ENCODE measurements around the gene SLC45A2. TPM values are rescaled to one million over a fixed set of nuclear protein-coding genes. Genes with fewer than 3 reads are reported as not detected.
"Not testable (repeated sequence)": the region's sequence is repeated elsewhere in the genome, so short reads cannot be mapped to it uniquely, and the experiment has no call there.

SLC45A2 gene
- total RNA-seq, 2 experiments from 2014 or later = not detected

GRCh38 chr5:33925278-33925677, 59.2 kb downstream of the SLC45A2 start:
- H3K9me3 Mint-ChIP-seq = no peaks in the 10 kb centered on the region
- no peak overlapping the region for H3K4me3 Mint-ChIP-seq
- TF ChIP-seq, protein P1, sequence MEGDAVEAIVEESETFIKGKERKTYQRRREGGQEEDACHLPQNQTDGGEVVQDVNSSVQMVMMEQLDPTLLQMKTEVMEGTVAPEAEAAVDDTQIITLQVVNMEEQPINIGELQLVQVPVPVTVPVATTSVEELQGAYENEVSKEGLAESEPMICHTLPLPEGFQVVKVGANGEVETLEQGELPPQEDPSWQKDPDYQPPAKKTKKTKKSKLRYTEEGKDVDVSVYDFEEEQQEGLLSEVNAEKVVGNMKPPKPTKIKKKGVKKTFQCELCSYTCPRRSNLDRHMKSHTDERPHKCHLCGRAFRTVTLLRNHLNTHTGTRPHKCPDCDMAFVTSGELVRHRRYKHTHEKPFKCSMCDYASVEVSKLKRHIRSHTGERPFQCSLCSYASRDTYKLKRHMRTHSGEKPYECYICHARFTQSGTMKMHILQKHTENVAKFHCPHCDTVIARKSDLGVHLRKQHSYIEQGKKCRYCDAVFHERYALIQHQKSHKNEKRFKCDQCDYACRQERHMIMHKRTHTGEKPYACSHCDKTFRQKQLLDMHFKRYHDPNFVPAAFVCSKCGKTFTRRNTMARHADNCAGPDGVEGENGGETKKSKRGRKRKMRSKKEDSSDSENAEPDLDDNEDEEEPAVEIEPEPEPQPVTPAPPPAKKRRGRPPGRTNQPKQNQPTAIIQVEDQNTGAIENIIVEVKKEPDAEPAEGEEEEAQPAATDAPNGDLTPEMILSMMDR (IDR thresholded peaks at IDR 0.05) = no peak
- no peak for DNase-seq
- peaks cover 3% of the 10 kb centered on the region for H3K27me3 Mint-ChIP-seq
- intact Hi-C loops (cut with micrococcal nuclease) = no loop called here
- no peaks in the 10 kb centered on the region for H3K36me3 Mint-ChIP-seq (ENCODE audit: low read depth)
- H3K27ac Mint-ChIP-seq = no peak overlapping the region
- CTCF ChIA-PET = interaction anchor here (1.4 kb wide), 1 partner anchor 10 kb away, joined by 4 read pairs; no protein-coding TSS in a partner anchor
- H3K4me1 Mint-ChIP-seq (ENCODE audit: low read depth) = no peaks in the 10 kb centered on the region
- POLR2A ChIA-PET = no interaction called here
- no peak for ATAC-seq

- ATAC-seq (no peak), DNase-seq (no peak)
- Mint-ChIP-seq H3K4me1 (ENCODE audit: low read depth) (no peaks in the 10 kb centered on the region), H3K27me3 (peaks cover 4% of the 10 kb centered on the region), H3K36me3 (ENCODE audit: low read depth) (no peaks in the 10 kb centered on the region), H3K27ac (no peak overlapping the region), H3K4me3 (no peak overlapping the region), H3K9me3 (peaks cover 24% of the 10 kb centered on the region)
- intact Hi-C loops (cut with micrococcal nuclease) = no loop called here
- CTCF ChIA-PET = interaction anchor here (1.5 kb wide), 1 partner anchor 14 kb away, joined by 5 read pairs; no protein-coding TSS in a partner anchor
- POLR2A ChIA-PET = no interaction called here
- TF ChIP-seq, protein P1 (IDR thresholded peaks at IDR 0.05) = no peak
These were observed 63.5 kb downstream of the SLC45A2 start for GRCh38 chr5:33921002-33921401.

- CTCF ChIA-PET, H3K27me3 Mint-ChIP-seq: not testable (repeated sequence)
These were observed 69.6 kb downstream of the SLC45A2 start for GRCh38 chr5:33914844-33915243.

GRCh38 chr5:33906248-33906647, 78.2 kb downstream of the SLC45A2 start:
- H3K4me1 Mint-ChIP-seq (ENCODE audit: low read depth); intact Hi-C loops (cut with micrococcal nuclease); H3K36me3 Mint-ChIP-seq (ENCODE audit: low read depth); H3K27me3 Mint-ChIP-seq; CTCF ChIA-PET; H3K27ac Mint-ChIP-seq; DNase-seq; H3K4me3 Mint-ChIP-seq; POLR2A ChIA-PET; ATAC-seq: not testable (repeated sequence)
- peaks cover 36% of the 10 kb centered on the region for H3K9me3 Mint-ChIP-seq

More at GRCh38 chr5:33914844-33915243, 69.6 kb downstream of the SLC45A2 start:
- ATAC-seq; H3K4me1 Mint-ChIP-seq (ENCODE audit: low read depth); intact Hi-C loops (cut with micrococcal nuclease); H3K27ac Mint-ChIP-seq; H3K4me3 Mint-ChIP-seq; DNase-seq; H3K36me3 Mint-ChIP-seq (ENCODE audit: low read depth): not testable (repeated sequence)
- POLR2A ChIA-PET = interaction anchor here (0.6 kb wide), 1 partner anchor 144 kb away, joined by 3 read pairs; no protein-coding TSS in a partner anchor
- peaks cover 28% of the 10 kb centered on the region for H3K9me3 Mint-ChIP-seq

DNA sequence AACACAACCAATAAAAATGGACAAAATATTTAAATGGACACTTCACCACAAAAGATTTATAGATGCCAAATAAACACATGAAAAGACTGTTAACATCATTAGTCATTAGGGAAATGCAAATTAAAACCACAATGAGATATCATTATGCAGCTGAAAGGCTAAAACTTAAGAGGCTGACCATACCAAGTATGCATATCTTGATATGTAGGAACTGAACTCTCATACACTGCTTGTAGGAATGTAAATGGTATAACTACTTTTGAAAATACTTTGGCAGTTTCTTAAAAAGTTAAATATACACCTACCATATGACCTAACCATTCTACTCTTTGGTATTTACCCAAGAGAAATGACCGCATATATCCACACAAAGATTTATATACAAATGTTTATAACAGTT, 79.1 kb downstream of the SLC45A2 start:
- intact Hi-C loops (cut with micrococcal nuclease) = no loop called here
- POLR2A ChIA-PET = no interaction called here
- no peaks in the 10 kb centered on the region for H3K27me3 Mint-ChIP-seq
- TF ChIP-seq, protein P1 (IDR thresholded peaks at IDR 0.05) = no peak
- peaks cover 36% of the 10 kb centered on the region for H3K9me3 Mint-ChIP-seq
- no peak overlapping the region for H3K4me3 Mint-ChIP-seq
- no peak overlapping the region for H3K27ac Mint-ChIP-seq
- CTCF ChIA-PET = no interaction called here
- no peaks in the 10 kb centered on the region for H3K4me1 Mint-ChIP-seq (ENCODE audit: low read depth)
- ATAC-seq = no peak
- H3K36me3 Mint-ChIP-seq (ENCODE audit: low read depth) = peaks cover 1% of the 10 kb centered on the region
- DNase-seq = no peak

DNA sequence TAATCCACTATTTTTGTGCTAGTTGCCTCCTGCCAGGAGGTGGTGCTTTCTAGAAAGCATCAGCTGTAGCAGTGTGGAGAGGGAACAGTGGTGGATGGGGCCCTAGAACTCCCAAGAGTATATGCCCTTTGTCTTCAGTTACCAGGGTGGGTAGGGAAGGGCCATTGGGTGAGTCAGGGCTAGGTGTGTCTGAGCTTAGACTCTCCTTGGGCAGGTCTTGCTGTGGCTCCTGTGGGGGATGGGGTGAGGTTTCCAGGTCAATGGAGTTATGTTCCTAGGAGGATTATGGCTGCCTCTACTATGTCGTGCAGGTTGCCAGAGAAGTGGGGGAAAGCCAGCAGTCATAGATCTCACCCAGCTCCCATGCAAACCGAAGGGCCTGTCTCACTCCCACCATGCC, 81.4 kb downstream of the SLC45A2 start:
- Mint-ChIP-seq H3K4me1 (ENCODE audit: low read depth) (no peaks in the 10 kb centered on the region), H3K4me3 (no peak overlapping the region), H3K27me3 (no peaks in the 10 kb centered on the region), H3K27ac (no peak overlapping the region), H3K36me3 (ENCODE audit: low read depth) (peaks cover 1% of the 10 kb centered on the region), H3K9me3 (peaks cover 33% of the 10 kb centered on the region)
- TF ChIP-seq, protein P1 (IDR thresholded peaks at IDR 0.05) = no peak
- DNase-seq = no peak
- intact Hi-C loops (cut with micrococcal nuclease) = no loop called here
- ATAC-seq = no peak
- ChIA-PET CTCF (no interaction called here), POLR2A (no interaction called here)
